Measurements from ENCODE around the gene ANK3. TPM values are rescaled to one million over a fixed set of nuclear protein-coding genes. Genes with fewer than 3 reads are reported as not detected.

Gene ANK3
- total RNA-seq, 2 experiments from 2014 or later = 60.5 to 61.9 TPM

DNA sequence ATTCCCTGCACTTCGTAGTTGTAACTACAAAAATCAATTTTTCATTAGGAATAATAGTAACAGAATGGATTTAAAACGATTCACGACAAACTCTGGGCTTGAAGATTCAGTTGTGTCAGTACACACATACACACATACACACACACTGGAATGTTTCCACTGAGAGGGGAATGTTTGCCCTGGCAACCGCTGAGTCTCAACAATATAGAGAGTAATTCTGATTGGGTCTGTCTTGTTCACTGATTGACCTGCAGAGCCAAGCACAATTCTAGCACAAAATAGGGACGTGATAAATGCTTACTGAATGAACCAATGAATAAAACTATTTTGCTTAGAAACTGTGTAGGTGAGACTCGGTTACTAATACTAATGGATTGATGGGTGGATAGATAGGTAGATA, 278.9 kb downstream of the ANK3 start:
- POLR2A ChIA-PET = no interaction called here
- no peak overlapping the region for H3K4me3 Mint-ChIP-seq

DNA sequence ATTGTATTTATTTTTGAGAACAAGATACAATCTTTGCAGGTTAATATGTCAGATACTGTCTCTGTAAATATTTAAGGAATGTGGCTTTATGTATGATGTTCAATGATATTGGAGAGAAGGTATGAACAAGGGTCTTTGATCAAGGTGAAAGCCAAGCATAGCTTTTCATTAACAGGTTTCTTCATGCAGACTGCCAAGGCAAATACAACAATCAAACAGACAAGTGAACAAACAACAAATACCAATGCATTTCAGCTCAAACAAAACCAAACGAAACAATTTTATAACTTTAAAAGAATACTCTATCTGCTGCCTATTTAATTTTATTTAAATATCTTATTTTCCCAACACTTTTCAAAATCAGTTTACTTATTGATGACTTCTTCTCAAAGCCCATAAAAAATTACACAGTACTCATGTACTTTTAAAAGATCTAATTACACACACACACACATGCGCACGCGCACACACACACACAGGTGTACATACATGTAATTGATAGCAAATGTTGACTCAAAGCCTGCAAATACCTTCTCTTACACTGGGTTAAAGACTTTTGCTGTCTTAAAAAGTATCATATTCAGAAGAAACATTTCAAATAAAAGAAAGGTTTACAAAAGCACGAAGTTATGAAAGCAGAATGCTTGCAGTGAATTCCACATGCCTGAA, 282.2 kb downstream of the ANK3 start:
- TF ChIP-seq, protein P1, sequence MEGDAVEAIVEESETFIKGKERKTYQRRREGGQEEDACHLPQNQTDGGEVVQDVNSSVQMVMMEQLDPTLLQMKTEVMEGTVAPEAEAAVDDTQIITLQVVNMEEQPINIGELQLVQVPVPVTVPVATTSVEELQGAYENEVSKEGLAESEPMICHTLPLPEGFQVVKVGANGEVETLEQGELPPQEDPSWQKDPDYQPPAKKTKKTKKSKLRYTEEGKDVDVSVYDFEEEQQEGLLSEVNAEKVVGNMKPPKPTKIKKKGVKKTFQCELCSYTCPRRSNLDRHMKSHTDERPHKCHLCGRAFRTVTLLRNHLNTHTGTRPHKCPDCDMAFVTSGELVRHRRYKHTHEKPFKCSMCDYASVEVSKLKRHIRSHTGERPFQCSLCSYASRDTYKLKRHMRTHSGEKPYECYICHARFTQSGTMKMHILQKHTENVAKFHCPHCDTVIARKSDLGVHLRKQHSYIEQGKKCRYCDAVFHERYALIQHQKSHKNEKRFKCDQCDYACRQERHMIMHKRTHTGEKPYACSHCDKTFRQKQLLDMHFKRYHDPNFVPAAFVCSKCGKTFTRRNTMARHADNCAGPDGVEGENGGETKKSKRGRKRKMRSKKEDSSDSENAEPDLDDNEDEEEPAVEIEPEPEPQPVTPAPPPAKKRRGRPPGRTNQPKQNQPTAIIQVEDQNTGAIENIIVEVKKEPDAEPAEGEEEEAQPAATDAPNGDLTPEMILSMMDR (IDR thresholded peaks at IDR 0.05) = no peak
- H3K27me3 Mint-ChIP-seq = no peaks in the 10 kb centered on the region
- no peaks in the 10 kb centered on the region for H3K4me1 Mint-ChIP-seq (ENCODE audit: low read depth)
- no peaks in the 10 kb centered on the region for H3K9me3 Mint-ChIP-seq
- Histone ChIP-seq H3K27me3 (ENCODE audit: control insufficient read depth in 1 of 2, insufficient read depth in 2 of 2, low read length in 2 of 2) (no peaks in the 10 kb centered on the region), H3K9me3 (ENCODE audit: control insufficient read depth in 1 of 2, insufficient read depth in 1 of 2, low read length in 2 of 2) (no peaks in the 10 kb centered on the region), H3K4me3 (ENCODE audit: low read length) (no peak overlapping the region), H3K27ac (ENCODE audit: low read depth in 1 of 2, low read length in 2 of 2) (no peak overlapping the region), H3K4me1 (ENCODE audit: insufficient read depth, low read length) (no peaks in the 10 kb centered on the region), H3K36me3 (ENCODE audit: insufficient read depth, low read length) (peaks cover 6% of the 10 kb centered on the region)
- ChIA-PET CTCF (no interaction called here), POLR2A (no interaction called here)
- DNase-seq (no peak), ATAC-seq (ENCODE audit: poor library complexity) (no peak)
- H3K4me3 Mint-ChIP-seq = no peak overlapping the region
- peaks cover 72% of the 10 kb centered on the region for H3K36me3 Mint-ChIP-seq (ENCODE audit: low read depth)
- intact Hi-C loops (cut with DNase I, micrococcal nuclease) = loop anchor here in 1 of 2 experiments (10.0 kb wide), 2 partner anchors 857 to 1177 kb away; no protein-coding TSS in a partner anchor
- H3K27ac Mint-ChIP-seq = no peak overlapping the region

More for the DNA sequence above, 278.9 kb downstream of the ANK3 start:
- Mint-ChIP-seq H3K4me1 (ENCODE audit: low read depth) (no peaks in the 10 kb centered on the region), H3K27me3 (no peaks in the 10 kb centered on the region), H3K27ac (no peak overlapping the region), H3K9me3 (no peaks in the 10 kb centered on the region), H3K36me3 (ENCODE audit: low read depth) (peaks cover 49% of the 10 kb centered on the region)
- peaks cover 6% of the 10 kb centered on the region for H3K36me3 ChIP-seq (ENCODE audit: insufficient read depth, low read length)
- TF ChIP-seq, protein P1 (IDR thresholded peaks at IDR 0.05) = no peak
- CTCF ChIA-PET = no interaction called here
- DNase-seq (no peak), ATAC-seq (ENCODE audit: poor library complexity) (no peak)
- intact Hi-C loops (cut with DNase I, micrococcal nuclease) = loop anchor here in 1 of 2 experiments (10.0 kb wide), 1 partner anchor 324 kb away; no protein-coding TSS in a partner anchor
- no peaks in the 10 kb centered on the region for H3K9me3 ChIP-seq (ENCODE audit: control insufficient read depth in 1 of 2, insufficient read depth in 1 of 2, low read length in 2 of 2)
- H3K27ac ChIP-seq (ENCODE audit: low read depth in 1 of 2, low read length in 2 of 2) = no peak overlapping the region
- no peak overlapping the region for H3K4me3 ChIP-seq (ENCODE audit: low read length)
- H3K27me3 ChIP-seq (ENCODE audit: control insufficient read depth in 1 of 2, insufficient read depth in 2 of 2, low read length in 2 of 2) = no peaks in the 10 kb centered on the region
- no peaks in the 10 kb centered on the region for H3K4me1 ChIP-seq (ENCODE audit: insufficient read depth, low read length)

DNA sequence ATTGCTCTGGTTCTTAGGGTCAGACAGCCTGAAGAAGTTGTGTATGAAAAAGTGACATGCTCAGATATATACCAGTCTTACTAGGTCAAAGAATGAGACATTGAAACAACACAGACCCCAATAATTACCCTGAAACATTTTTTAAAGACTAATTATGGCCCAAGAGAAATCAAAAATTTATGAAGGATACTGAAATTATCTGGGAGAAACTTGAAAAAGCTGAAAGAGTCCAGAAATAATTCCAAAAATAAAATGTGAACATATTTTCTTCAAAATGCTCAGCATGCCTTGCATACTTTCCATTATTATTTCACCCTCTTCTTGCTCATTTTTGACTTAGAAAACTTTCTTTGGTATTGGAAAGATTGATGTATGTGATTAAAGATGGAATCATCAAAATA, 284.4 kb downstream of the ANK3 start:
- Histone ChIP-seq H3K4me3 (ENCODE audit: low read length) (no peak overlapping the region), H3K36me3 (ENCODE audit: insufficient read depth, low read length) (peaks cover 6% of the 10 kb centered on the region), H3K27ac (ENCODE audit: low read depth in 1 of 2, low read length in 2 of 2) (no peak overlapping the region), H3K4me1 (ENCODE audit: insufficient read depth, low read length) (no peaks in the 10 kb centered on the region), H3K9me3 (ENCODE audit: control insufficient read depth in 1 of 2, insufficient read depth in 1 of 2, low read length in 2 of 2) (no peaks in the 10 kb centered on the region), H3K27me3 (ENCODE audit: control insufficient read depth in 1 of 2, insufficient read depth in 2 of 2, low read length in 2 of 2) (no peaks in the 10 kb centered on the region)
- no peak overlapping the region for H3K27ac Mint-ChIP-seq
- H3K9me3 Mint-ChIP-seq = no peaks in the 10 kb centered on the region
- no peaks in the 10 kb centered on the region for H3K4me1 Mint-ChIP-seq (ENCODE audit: low read depth)
- CTCF ChIA-PET = no interaction called here
- POLR2A ChIA-PET = no interaction called here
- no peak overlapping the region for H3K4me3 Mint-ChIP-seq
- DNase-seq (no peak), ATAC-seq (ENCODE audit: poor library complexity) (no peak)
- peaks cover 68% of the 10 kb centered on the region for H3K36me3 Mint-ChIP-seq (ENCODE audit: low read depth)
- TF ChIP-seq, protein P1 (IDR thresholded peaks at IDR 0.05) = no peak
- H3K27me3 Mint-ChIP-seq = no peaks in the 10 kb centered on the region
- intact Hi-C loops (cut with DNase I, micrococcal nuclease) = loop anchor here in 1 of 2 experiments (10.0 kb wide), 2 partner anchors 860 to 1180 kb away; no protein-coding TSS in a partner anchor
